ENCODE measurements around the gene NAA40.

The NAA40 gene

GRCh38 chr11:63913866-63914830 is 24.7 kb upstream of the NAA40 start:
- no peak for DNase-seq (ENCODE audit: low spot score)

GRCh38 chr11:63914896-63915691 is 23.7 kb upstream of the NAA40 start:
- DNase-seq (ENCODE audit: low spot score) = no peak

- DNase-seq (ENCODE audit: low spot score) = no peak
These were observed 22.6 kb upstream of the NAA40 start for GRCh38 chr11:63915961-63916836.

GRCh38 chr11:63916837-63917691 is 21.7 kb upstream of the NAA40 start, which contains the start of gene RCOR2:
TSS of gene RCOR2 (minus strand) at chr11:63917164. CDS start at chr11:63916456, 708 bp downstream.
- DNase-seq (ENCODE audit: low spot score) = peak; percentile 46

- DNase-seq (ENCODE audit: low spot score) = no peak
These were observed 20.9 kb upstream of the NAA40 start for GRCh38 chr11:63917692-63918506.

- DNase-seq (ENCODE audit: low spot score) = no peak
These were observed 20.2 kb upstream of the NAA40 start for GRCh38 chr11:63918507-63919191.

GRCh38 chr11:63919267-63920125 is 19.3 kb upstream of the NAA40 start:
- DNase-seq (ENCODE audit: low spot score) = no peak

- DNase-seq (ENCODE audit: low spot score) = no peak
These were observed 18.5 kb upstream of the NAA40 start for GRCh38 chr11:63920126-63920938.

- no peak for DNase-seq (ENCODE audit: low spot score)
These were observed 17.8 kb upstream of the NAA40 start for GRCh38 chr11:63920939-63921417.

GRCh38 chr11:63922673-63923192 is 16.1 kb upstream of the NAA40 start:
- no peak for DNase-seq (ENCODE audit: low spot score)

- DNase-seq (ENCODE audit: low spot score) = no peak
These were observed 15.5 kb upstream of the NAA40 start for GRCh38 chr11:63923319-63923718.

- no peak for DNase-seq (ENCODE audit: low spot score)
These were observed 9.2 kb upstream of the NAA40 start for GRCh38 chr11:63929616-63930015.

- no peak for DNase-seq (ENCODE audit: low spot score)
These were observed 7.8 kb upstream of the NAA40 start for GRCh38 chr11:63931045-63931444.

- DNase-seq (ENCODE audit: low spot score) = no peak
These were observed 6.9 kb upstream of the NAA40 start for GRCh38 chr11:63931876-63932275.

- DNase-seq (ENCODE audit: low spot score) = no peak
These were observed 5.3 kb upstream of the NAA40 start for GRCh38 chr11:63933459-63933858.

- peak; percentile 49 for DNase-seq (ENCODE audit: low spot score)
These were observed 906 bp upstream of the NAA40 start for GRCh38 chr11:63937713-63938478.

All from LoVo (cell line).